ENCODE results near the gene PLXNA4.

- TF ChIP-seq CTCF (IDR thresholded peaks at IDR 0.05) = no peak
- TF ChIP-seq POLR2A (IDR thresholded peaks at IDR 0.05) = no peak
These were observed 157.4 kb downstream of the PLXNA4 start for GRCh38 chr7:132418840-132419239.
